GM15510 (cell line): ENCODE data around the gene EBPL.

Experiments used
- POLR2A ChIP-seq: IDR thresholded peaks from 3 replicates; pipeline ENCODE4 v1.6.1; 2011; ENCODE audit warnings: borderline replicate concordance; ENCODE audit not compliant: insufficient read length; ENCODE audit errors: extremely low read depth

Gene EBPL

GRCh38 chr13:49683489-49683888, 7.8 kb downstream of the EBPL start:
- TF ChIP-seq POLR2A, result no peak

GRCh38 chr13:49681842-49682435, 9.3 kb downstream of the EBPL start:
- TF ChIP-seq POLR2A, result no peak

- no peak for TF ChIP-seq POLR2A
These were observed 12.0 kb downstream of the EBPL start for GRCh38 chr13:49679246-49679645.

- TF ChIP-seq POLR2A, result no peak
These were observed 12.9 kb downstream of the EBPL start for GRCh38 chr13:49678191-49678914.

- no peak for TF ChIP-seq POLR2A
These were observed 14.5 kb downstream of the EBPL start for GRCh38 chr13:49676581-49677298.

- no peak for TF ChIP-seq POLR2A
These were observed 20.5 kb downstream of the EBPL start for GRCh38 chr13:49670828-49671227.

GRCh38 chr13:49669735-49670309, 21.5 kb downstream of the EBPL start:
- no peak for TF ChIP-seq POLR2A

- TF ChIP-seq POLR2A, result no peak
These were observed 23.5 kb downstream of the EBPL start for GRCh38 chr13:49667773-49668172.

GRCh38 chr13:49664606-49665005, 26.7 kb downstream of the EBPL start:
- no peak for TF ChIP-seq POLR2A

GRCh38 chr13:49657241-49657641, 34.0 kb downstream of the EBPL start:
- no peak for TF ChIP-seq POLR2A

- TF ChIP-seq POLR2A, result no peak
These were observed 35.4 kb downstream of the EBPL start for GRCh38 chr13:49655906-49656305.

GRCh38 chr13:49654011-49654410, 37.3 kb downstream of the EBPL start:
- no peak for TF ChIP-seq POLR2A

- TF ChIP-seq POLR2A, result no peak
These were observed 37.8 kb downstream of the EBPL start for GRCh38 chr13:49653478-49653877.

- no peak for TF ChIP-seq POLR2A
These were observed 38.7 kb downstream of the EBPL start for GRCh38 chr13:49652355-49653305.
